Amygdala (tissue), 56 donors: ENCODE data around the gene CYB5D1.
A peak's percentile ranks its signal among the peaks of the same experiment; 100 is the strongest.

Experiments used
- DNase-seq, 56 donors: peaks; one replicate each; lab custom pipeline; 2025; lab: John Stamatoyannopoulos, UW

Gene CYB5D1

GRCh38 chr17:7833011-7833794 lies 24.6 kb upstream of the CYB5D1 start:
- DNase-seq = no peak

DNA sequence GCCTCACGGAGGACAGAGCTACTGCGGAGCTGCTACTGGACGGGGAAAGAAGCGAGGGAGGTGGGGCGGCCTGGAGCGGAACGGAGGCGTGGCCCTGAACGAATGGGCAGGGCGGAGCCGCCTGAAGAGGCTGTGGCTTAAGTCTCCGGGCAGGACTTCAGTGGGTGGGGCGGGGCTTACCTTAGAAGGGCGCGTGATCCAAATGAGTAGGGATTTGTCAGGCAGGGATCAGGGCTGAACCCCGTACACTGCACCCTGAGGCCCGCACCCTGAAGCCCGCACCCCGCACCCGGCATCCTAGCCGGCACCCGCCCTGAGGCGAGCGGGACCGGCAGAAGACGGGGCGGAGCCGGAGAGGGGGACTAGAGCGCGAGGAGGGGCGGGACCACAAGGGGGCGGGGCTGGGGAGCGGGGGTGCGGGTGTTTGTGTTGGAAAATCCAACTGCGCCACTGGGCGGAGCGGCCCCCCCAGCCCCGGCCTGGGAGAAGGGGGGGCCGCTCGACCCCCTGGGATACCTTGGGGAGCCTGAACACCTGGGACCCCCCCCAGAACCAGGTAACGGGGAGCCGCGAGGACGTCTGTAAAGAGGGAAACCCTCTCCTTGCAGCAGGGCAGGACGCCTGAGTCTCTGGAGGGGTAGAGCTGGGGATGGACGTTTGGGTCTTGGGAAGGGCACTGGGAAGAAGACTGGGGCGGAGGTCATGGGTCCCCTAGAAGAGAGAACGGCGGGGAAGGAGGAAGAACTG lies 23.8 kb upstream of the CYB5D1 start, which contains the start of gene KDM6B:
KDM6B (plus strand) TSS at position 423 of the 747 bp plus-strand sequence. CDS start 11,338 bp downstream, outside the sequence.
- peak in 53 of 56 donors; percentile 29 to 92 (median 81) for DNase-seq

GRCh38 chr17:7834542-7834956 lies 23.3 kb upstream of the CYB5D1 start:
- peak in 6 of 56 donors; percentile 47 to 72 (median 58) for DNase-seq

DNA sequence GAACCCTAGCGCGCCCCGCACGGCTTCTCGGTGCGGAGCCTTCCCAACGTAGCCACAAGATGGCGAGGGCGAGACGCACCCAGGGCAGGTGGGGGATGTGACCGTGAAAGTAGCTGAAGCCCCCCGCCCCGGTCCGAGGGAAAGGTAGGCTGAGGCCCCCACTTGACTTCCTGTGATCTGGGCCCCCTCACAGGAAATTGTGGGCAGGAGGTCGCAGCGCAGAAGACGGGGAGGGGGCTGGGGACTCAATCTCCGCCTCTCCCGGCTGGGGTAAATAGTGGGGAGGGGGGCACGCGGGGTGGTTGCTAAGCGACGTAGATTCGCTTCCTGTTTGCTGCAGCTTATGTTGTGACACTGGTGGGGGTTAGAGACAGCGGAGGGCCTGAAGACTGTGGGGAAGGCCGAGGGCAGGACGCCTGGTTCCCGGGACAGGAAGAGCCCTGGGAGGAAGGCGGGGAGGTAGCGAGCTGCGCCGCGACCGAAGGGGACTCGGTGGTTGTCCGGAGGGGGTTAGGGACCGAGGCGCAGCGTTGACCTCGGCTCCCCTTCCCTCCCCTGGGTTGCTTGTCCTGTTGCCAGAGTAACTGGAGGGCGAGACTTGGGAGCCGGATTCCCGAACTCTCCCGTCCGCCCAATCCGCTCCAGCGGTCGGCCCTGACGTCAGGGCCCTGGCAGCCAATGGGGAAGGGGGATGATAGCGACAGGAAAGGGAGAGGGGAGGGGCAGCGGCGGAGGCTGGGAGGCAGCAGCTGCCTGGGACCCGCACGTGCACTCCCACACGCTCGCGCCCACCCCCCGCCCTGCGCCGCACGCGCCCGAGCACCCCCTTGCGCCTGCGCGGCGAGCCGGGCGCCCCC lies 22.6 kb upstream of the CYB5D1 start:
- peak in 55 of 56 donors; percentile 77 to 98 (median 94) for DNase-seq

DNA sequence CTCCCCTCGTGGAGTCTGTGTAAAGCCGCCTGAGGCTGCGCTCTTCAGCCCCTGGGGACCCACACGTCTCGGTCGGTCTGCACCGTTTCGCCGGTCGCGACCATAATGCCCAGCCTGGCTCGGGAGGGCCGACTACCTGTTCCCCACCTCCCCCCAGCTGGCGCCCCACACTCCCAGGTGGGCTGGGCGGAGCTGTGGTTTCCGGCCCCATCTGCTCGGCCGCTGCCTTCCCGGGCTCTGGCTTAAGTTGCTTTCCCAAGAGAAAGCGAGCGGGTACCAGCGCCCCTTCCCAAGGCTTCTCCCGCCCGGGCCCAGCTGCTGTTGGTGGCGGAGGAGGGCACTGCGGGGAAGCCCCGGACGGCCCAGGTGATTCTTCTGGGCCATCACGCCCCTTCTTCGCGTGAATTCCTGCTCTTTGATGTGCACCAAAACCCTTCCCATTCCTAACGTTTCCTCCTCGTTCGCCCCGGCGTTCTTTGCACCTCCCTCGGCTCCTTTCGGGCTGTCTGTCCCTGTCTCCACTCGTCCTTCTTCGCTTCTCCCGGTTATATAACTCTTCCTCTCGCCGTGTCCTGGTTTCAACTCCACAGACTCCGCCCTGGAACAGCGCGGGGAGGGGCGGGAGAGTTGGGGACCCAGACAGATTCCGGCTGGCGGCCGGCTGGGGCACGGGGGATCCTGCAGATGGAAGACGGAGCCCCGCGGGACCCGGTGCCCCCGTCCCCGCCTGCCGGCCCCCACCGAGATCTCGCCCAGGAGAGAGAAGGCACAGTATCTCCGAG lies 21.8 kb upstream of the CYB5D1 start:
- peak in 40 of 56 donors; percentile 34 to 74 (median 56) for DNase-seq

DNA sequence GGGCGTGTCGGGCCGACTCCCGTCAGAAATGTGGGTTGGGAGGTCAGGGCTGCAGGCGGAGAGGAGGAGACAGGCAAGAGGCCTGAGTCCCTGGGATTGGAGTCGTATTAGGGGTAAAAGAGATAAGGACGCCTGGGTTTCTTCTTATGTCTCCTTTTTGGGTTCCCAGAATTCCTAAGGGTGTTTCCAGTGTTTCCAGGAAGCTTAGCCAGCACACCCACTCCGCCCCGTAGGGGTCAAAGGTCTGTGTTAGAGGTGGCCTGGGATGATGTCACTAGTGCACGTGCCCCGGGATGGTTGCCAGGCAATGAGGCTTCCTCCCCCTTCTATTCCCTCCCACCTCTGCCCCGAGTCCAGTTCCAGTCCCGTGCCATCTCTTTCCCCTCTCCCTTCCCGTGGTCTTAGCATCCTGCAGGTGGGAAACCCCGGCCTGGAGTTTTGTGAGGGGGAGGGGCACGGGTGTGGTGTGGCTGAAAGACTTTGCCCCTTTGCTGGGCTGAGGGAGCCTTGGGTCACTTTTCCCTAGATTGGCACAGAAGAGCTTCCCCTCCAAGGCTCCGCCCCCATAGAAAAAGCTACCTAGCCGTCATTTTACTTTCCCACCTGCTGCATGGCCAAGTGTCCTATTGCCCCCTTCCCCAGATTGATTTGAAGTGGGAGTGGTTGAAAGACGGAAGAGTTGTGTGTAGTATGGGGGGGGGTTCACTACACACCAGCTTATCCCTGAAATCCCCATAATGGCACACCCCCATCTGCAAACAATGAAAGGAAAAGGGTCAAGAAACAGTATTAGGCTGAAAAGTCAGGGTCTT lies 21.0 kb upstream of the CYB5D1 start:
- peak in 41 of 56 donors; percentile 21 to 85 (median 59) for DNase-seq

GRCh38 chr17:7837408-7838088 lies 20.3 kb upstream of the CYB5D1 start:
- DNase-seq = no peak

- DNase-seq = peak in 28 of 56 donors; percentile 11 to 78 (median 54)
Observed at GRCh38 chr17:7838090-7839075, 19.4 kb upstream of the CYB5D1 start.

GRCh38 chr17:7839190-7839875 lies 18.5 kb upstream of the CYB5D1 start:
- no peak for DNase-seq

GRCh38 chr17:7839876-7840261 lies 17.9 kb upstream of the CYB5D1 start:
- no peak for DNase-seq

GRCh38 chr17:7840441-7840840 lies 17.4 kb upstream of the CYB5D1 start:
- DNase-seq = no peak

GRCh38 chr17:7840875-7841274 lies 16.9 kb upstream of the CYB5D1 start:
- no peak for DNase-seq

DNA sequence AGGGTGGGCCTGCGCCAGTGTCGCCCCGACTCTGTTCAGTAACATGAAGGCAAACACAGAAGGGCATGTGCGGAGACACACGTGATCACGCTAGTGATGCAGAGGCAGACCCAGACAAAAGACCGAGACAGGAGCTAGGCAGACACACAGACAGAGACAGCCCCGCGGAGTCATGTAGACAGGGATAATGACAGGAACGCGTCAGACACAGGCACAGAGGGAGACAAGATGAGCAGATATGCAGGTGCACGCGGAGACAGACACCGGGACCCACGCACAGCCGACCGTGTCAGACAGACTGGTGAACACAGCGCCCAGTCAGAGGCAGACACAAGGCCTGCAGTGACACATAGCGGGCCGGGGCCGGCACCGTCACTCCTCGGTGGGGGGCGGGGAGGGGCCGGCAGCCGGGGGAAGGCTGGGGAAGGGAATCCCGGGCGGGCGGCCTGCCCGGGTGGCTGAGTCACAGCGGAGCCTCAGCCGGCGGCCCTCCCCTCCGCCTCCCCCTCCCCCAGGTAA lies 16.3 kb upstream of the CYB5D1 start:
- peak in 53 of 56 donors; percentile 59 to 95 (median 82) for DNase-seq

DNA sequence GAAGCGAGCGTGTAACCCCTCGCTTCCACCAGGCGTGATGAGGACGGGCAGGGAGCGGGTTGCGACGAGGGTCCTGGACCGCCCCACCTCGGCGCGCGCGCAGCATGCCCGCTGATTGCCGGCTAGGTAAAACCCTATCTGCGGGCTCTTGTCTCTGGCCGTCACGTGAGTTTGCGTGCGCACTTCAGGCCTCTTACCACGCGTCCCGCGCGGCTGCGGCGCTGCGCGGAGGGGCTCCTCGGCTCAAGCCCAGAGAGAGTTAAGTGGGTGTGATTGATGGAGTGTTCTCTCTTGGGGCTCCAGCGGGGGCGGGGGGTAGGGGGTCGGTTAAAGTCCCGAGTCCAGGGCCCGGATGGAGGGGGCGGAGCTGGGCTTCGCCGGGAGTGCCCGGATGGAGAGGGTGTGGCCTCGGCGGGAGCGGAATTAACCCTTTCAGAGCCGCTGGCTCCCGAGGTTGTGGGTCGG lies 15.9 kb upstream of the CYB5D1 start:
- DNase-seq = peak in 55 of 56 donors; percentile 66 to 95 (median 86)

GRCh38 chr17:7842380-7843256 lies 15.2 kb upstream of the CYB5D1 start:
- DNase-seq = peak in 39 of 56 donors; percentile 12 to 84 (median 65)
